NCI-H446 (cell line): ENCODE measurements around the gene KHDC3L.

Experiments
- DNase-seq, 2 experiments: peaks; one replicate each; lab custom pipeline; 2025; lab: John Stamatoyannopoulos, UW

Gene KHDC3L, protein sequence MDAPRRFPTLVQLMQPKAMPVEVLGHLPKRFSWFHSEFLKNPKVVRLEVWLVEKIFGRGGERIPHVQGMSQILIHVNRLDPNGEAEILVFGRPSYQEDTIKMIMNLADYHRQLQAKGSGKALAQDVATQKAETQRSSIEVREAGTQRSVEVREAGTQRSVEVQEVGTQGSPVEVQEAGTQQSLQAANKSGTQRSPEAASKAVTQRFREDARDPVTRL

DNA sequence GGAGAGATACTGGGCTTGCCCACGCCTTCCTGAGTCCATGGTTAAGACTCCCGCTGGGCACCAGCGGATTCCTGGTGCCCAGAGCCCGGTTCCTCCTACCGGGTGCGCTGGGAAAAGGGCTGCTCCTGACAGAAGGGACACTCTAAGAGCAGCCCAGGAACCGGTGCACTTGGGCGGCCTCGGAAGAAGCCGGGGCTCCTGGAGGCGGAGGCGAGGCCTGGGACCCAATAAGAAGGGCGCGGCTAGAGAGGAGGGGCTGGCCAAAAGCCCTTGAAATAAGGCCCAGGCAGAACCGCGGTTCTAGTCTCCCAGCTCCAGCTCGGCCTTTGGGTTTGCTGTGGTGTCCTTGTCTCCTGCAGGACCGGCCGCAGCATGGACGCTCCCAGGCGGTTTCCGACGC is at the start of gene KHDC3L:
TSS of gene KHDC3L (plus strand) at position 301 of the 400 bp plus-strand sequence. CDS start at position 373, 72 bp downstream.
- DNase-seq = no peak

DNA sequence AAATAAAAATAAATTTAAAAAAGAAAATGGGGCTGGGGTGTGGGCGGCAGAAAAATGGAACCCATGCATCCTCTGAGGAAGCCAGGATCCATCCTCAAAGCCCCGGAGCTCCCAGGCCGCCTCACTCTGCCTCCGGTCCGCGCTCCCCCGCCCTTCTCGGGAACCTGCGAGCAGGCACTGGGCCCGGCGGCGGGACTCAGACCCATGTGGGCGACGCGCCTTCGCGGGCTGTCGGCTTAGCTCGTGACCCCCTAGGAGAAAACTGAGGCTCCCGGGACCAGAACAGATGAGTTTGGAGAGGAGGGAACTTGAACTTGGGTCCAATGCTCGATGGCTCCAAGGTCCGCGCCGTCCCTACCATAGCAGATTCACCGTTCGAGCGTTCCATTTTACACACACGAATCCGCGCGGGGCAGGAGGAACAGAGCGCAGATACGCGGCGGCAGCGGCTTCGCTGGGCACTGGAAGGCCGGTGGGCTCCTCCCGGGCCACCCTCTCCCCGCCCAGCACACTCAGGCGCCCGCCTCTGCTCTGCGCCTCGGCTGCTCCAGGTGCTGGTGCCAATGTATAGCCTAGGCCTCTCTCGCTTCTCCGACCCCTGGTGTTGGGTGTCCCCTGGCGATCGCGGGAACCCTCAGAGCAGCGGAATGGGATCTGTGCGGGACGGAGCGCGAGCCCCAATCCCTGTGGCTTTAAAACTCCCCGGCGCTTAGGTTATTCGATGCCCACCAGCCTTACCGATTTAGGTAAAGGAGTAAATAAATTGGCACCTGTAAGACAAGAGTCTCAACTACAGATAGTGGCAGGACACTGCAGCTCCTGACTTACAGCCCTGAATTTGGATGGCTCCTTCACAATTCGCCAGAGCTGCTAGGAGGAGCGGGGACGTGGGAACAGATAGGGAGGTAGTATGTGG is 47.6 kb upstream of the KHDC3L start:
- DNase-seq = no peak

DNA sequence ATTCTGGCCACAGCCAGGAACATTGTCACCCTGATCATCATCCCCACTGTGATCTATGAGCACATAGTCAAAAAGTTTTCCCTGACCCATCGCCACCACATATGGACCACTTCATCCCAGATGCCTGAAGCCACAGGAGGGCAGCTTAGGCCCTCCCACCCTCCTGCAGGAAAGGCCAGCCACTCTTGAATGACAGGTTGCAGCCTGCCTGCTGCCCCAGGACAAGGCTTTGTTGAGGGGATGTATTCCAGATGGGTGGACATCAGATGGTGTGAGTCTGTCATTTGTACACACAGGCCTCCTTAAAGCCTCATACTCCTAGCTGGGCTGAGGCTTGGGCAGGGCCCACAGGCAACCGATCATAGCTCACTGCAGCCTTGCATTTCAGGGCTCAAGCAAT is 39.1 kb upstream of the KHDC3L start:
- DNase-seq = no peak

DNA sequence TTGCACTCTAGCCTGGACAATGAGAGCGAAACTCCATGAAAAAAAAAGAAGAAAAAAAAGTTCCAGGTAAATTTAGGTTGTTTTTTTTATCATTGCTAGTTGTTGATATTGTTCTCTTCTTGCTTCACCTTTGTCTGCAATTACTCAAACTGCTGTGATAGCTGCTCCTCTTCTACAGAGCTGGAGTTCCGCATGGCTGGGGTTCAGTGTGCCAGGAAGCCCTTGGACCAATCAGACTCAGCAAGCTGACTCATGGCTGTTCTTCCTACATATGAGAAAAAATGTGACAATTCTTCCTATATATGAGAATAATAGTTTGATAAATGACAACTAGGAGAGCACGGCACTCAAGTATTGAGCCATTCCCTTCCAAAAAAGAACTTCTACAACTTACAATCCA is 36.8 kb upstream of the KHDC3L start:
- no peak for DNase-seq

DNA sequence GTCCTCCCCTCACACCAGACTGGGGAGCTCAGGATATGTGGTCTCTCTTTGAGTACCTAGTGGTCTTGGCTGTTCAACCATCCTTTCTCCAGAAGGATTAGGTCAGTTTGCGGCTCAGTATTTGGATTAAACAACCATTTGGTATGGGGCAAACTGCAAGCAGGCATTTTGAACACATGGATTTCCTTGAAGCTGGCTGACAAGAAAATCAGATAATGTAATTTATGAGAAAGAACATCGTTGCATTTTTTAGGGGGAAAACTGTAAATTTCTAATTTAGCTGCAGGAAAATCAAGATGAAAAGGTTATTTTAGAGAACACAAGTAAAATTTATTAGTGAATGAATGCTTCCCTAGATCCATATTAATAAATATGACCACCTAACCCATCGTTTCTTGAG is 33.7 kb upstream of the KHDC3L start:
- no peak for DNase-seq

DNA sequence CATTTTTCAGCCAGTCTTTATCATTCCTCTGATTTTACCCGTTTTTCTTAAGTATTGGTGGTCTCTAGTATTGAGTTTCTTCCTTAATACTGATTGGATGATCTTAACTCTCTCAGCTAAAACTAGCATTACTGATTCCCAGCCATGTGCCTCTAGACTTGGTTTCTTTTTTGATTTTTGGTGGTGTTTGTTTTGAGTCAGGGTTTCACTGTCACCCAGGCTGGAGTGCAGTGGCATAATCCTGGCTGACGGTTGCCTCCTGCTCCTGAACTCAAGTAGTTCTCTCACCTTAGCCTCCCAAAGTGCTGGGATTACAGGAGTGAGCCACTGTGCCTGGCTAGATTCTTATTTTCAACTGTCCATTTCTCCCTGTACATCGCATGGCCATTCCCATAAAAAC is 33.3 kb upstream of the KHDC3L start:
- no peak for DNase-seq

DNA sequence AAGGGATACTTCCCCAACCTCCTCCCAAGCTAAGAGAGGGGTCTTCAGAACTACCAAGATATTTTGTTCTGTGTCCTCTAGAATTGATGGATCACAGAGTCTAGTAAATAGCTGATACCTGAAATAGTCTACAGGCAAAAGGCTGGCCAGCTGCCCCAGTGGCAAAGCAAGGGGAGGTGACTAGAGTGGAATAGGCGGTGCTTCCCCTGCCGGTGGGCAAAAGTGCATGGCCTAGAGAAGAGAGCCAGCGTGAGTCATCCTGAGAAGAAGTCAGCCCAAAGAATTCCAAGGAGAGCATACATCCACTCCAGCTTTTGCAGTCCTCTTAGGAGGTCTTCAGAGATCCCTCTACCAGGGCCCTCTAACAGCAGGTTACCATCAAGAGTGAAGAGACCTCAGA is 23.1 kb upstream of the KHDC3L start:
- no peak for DNase-seq

DNA sequence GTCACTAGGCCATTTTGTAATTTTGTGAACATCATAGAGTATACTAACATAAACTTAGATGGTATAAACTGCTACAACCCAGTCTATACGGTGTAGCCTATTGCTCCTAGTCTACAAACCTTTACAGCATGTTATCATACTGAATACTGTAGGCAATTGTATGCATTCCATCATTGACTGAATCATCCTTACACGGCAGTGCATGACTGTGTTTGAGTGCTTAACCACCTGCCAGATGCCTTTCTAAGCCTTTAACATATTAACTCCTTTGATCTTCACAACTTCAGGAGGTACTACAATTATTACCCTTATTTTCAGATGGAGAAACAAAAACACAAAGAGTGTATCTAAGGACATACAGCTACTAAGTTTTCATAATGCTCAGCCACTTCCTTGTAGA is 22.4 kb upstream of the KHDC3L start:
- DNase-seq = no peak

DNA sequence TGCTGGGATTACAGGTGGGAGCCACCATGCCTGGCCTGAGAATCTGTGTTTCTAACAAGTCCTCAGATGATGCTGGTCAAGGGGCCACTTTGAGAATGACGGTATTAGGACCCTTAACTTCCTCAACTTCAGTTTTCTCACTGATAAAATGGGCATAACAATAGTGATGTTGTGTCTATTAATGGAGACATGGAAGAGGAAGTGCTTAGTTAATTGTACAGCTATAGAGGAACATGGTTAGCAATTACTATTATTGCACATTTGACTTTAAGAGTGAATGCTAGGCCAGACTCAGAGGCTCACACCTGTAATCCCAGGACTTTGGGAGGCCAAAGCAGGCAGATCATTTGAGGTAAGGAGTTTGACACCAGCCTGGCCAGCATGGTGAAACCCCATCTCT is 21.1 kb upstream of the KHDC3L start:
- no peak for DNase-seq

DNA sequence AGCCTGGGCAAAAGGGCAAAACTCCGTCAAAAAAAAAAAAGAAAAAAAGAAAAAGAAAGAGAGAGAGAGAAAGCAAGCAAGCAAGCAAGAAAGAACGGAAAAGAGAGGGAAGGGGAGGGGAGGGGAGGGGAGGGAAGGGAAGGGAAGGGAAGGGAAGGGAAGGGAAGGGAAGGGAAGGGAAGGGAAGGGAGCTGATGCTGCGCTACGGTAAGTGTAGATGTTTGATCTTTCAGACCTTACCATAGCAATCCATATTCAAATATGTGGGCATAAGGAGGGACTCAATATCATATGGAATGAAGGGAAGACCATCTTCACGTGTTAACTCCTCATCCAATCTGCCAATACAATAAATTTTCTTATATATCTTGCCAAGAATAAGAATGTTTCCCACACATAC is 20.3 kb upstream of the KHDC3L start:
- DNase-seq = no peak

DNA sequence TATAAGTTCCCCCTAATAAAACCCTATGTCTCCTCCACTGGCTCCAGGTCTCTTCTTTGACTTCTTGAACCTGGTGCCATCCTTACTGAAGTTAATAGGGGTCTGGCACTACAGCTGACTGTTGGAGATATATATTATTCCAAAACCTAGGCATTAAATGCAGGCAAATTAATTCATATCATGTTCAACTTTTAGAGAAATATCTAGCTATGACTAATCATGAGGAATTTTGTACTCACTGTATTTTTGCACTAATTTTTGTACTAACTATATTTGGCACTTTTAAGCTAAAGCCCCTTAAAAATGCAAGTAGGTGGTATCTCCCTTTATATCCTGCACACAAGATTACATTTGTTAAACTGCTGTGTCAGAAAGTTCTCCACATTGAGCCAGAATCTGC is 19.3 kb upstream of the KHDC3L start:
- no peak for DNase-seq

DNA sequence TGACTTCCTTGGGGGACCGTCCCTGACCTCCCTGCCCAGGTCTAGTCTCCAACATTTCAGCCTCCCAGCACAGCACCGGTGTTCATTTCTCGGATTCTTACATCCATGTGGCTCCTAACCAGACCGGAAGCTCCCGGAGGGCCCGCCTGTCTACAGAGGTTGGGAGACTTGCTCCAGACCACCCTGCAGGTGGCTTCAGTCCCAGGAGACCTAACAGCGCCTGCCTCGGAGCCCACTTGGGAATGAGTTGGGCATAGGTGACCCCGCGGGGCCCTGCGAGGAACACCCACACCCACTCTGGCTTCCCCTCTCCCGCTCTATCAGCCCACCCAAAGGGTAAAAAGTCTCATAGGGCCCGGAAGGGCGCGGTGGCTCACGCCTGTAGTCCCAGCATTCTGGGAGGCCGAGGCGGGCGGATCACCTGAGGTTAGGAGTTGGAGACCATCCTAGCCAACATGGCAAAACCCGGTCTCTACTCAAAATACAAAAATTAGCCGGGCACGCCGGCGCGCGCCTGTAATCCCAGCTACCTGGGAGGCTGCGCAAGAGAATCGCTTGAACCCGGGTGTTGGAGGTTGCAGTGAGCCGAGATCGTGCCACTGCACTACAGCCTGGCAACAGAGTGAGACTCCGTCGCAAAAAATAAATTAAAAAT is 13.8 kb upstream of the KHDC3L start:
- DNase-seq = no peak

DNA sequence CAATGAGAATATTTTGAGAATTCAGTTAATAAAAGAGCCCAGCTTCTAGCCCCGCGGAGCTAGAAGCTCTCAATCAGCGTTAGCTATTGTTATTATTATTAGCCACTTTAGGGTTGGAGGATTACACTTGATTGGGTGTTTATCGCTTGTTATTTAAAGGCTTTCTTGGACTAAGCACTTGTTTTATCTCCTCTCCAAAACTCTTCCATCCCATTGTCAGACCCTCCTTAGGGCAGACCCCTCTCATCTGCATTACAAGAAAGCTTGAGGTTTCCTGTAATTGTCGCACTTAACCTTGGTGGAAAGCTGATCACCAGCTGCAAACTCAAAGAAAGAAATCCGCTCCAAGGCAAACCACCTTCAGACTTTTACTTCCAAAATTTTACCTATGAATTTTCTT is 13.1 kb upstream of the KHDC3L start:
- no peak for DNase-seq

DNA sequence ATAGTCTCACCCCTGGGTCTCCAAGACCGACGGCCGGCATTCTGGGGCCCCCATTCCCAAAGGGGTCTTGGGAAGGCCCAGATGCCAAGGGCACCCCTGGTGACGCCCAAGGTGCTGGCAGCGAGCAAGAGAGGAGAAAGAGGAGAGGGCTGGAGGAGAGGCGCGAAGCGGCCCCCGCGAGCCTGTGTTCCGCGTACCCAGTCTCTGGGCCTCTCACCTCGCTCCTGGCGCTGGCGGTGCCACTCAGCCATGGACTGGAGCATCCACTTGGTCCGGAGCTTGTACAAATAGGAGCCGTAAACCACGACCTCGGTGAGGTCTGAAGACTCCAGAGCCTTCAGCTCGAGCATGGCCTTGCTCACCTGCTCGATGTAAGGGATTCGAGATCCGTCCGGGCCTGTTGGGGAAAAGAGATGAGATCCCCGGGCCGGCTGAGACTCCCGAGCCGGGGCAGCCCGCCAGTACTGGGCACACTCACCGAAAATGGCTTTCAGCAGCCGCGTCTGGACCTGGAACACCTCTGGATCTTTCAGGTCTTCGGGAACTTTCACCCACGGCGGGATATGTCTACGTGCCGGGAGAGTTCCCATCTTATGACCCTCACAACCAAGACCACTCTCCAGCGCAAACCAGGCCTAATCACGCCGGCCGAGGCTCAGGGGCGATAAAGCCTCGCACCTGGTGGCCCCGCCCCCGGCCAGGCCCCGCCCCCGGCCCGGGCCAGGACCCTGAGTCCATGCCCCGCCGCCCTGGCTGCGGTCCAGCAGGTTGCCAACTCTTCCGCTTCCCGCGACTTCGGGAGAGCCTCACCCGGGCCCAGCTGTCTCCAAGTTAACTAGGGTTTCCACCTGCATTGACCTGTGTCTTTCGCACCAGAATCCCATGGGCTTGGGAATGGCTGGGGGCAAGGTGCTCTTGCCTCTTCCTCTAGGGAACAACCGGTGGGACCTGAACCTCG is 8.5 kb upstream of the KHDC3L start, which contains the start of gene DPPA5:
TSS of gene DPPA5 (minus strand) at position 641 of the 958 bp plus-strand sequence. CDS start at position 590, 51 bp downstream.
- DNase-seq = no peak

DNA sequence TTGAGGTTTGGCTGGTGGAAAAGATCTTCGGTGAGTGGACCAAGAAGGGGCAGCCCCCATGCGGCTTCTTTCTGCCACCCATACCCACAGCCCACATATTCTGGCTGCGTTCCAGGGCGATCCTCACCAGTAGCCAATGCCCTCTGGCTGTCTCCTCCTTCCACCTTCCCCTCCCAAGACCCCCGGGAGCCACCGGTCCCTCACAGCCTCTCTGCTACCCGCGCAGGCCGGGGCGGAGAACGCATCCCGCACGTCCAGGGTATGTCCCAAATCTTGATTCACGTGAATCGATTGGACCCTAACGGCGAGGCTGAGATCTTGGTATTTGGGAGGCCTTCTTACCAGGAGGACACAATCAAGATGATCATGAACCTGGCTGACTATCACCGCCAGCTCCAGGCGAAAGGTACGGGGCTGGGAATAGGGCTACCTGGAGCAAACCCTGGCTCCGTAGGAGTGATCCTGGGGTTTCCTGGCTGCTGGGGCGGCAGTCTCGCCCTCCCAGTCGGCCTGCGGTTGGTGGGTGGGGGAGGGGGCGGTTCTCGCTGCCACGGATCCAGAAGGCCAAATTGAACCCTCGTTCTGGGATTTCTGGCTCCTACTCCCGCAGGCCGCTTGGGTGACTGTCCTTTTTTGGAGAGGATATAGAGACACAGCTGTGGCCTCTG is 545 bp downstream of the KHDC3L start:
- no peak for DNase-seq

DNA sequence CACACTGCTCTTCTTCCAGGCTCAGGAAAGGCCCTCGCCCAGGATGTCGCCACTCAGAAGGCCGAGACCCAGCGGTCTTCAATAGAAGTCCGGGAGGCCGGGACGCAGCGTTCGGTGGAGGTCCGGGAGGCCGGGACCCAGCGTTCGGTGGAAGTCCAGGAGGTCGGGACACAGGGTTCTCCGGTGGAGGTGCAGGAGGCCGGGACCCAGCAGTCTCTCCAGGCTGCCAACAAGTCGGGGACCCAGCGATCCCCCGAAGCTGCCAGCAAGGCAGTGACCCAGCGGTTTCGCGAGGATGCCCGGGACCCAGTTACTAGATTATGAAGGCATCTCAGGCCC is 1.0 kb downstream of the KHDC3L start:
- DNase-seq = no peak

DNA sequence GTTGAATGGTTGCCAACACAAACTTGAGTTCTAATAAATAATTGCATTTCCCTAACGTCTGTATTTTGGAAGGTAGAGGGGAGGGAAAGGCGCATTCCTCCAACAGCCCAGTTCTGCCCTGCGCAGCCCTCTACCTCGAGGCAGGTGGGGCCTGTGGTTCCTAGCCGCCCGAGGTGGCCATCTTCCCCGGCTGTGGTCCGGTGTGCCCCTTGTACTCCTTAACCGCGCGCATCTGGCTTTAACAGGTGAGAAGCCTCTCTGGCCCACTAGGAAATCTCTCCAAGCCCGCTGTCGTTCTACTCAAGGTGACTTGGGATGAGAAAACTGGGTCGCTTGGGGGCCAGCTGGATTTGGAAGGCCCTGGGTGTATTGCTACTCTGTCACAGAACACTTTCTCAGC is 1.7 kb downstream of the KHDC3L start:
- DNase-seq = no peak

DNA sequence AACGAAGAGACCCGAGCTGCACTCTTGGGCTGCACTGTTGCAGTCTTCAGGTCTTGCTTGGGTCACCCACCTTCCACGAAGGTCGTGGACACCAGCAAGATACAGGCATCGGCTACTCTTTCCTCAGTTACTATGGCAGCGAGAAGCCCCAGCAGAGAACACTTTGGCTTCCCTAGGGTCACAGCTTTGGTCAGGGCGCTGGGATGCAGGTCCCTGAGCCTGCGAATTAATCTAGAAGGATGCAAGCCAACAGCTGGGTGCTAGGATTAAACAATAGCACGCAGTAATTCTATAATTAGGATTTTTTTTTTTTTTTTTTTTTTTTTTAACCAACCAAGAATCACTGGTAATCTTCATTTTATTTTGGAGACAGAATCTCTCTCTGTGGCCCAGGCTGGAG is 2.1 kb downstream of the KHDC3L start:
- DNase-seq = no peak

DNA sequence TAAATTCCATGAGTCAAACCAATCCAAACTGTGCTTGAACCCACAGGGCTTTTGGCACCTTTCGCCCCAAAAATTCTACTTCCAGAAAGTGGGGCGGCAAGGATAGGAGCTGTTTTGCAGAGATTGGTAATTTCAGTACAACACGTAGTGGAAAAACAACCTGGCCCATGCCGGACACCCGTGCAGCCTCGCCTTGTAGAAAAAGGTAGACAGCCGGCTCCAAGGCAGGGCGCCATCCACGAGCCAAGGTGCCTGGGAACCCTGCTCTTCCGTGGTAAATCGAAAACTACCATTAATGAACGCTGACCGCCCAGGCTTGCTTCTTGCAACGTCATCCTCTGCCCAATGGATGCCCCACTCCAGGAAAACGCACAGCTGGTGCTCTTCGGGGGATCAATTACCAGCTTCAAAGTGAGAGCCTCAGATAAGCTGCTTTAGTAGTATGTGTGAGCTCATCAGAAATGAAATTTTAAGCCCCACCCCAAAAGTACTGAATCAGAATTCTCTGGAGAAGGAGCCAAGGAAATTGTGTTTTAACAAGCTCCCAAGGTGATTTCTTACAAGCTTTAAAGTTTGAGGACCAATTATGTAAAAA is 5.4 kb downstream of the KHDC3L start:
- DNase-seq = no peak

DNA sequence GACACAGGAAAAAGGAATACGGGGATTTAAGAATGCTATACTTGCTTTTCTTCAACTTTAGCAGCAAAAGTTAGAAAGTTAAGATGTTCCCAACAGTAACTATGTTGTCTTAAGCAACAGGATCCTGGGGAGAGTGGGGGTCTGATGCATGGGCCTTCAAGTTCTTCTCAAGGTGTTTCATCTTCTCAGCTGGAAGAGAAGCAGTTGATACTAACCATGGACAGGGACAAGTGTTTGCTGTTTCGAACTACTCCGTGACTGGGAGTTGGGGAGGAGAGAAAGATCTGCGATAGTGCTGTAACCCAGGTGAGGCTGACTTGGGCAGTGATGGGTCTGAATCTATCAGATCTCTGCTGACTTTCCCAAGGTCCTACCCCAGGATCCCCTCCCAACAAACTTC is 6.2 kb downstream of the KHDC3L start:
- DNase-seq = no peak

DNA sequence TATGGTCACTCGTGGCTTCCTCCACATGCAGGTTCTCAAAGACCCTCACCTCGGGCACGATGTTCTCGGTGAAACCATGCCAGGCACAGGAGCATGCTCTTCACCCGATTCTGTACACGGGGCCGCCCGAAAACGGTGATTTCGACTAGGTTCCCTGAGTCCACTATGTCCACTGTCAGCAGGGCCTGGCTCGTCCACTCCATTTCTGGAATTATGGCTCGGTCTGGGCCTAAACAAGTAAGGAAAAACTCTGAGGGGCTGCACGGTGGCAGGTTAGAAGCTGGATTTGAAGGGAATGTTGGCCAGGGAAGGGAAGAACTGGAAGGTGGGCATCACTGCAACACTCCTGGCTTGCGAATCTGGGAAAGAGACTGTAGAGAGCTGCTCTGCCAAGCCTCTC is 6.7 kb downstream of the KHDC3L start:
- DNase-seq = no peak
